Loucy (cell line): ENCODE data around the gene NUAK1.

Experiments
- H2AFZ ChIP-seq: fragments of 200-600 bp; sonication (generic); 2 replicates; pipeline ENCODE4 v1.6.0; 2016; ENCODE audit warnings: antibody characterized with exemption, mild to moderate bottlenecking, low read length, moderate library complexity
- H3F3A ChIP-seq: fragments of 200-600 bp; 2 replicates; pipeline ENCODE4 v1.6.0; 2016; ENCODE audit warnings: antibody characterized with exemption, low read depth, mild to moderate bottlenecking
- H3K27me3 ChIP-seq: fragments of 200-600 bp; sonication (generic); 2 replicates; pipeline ENCODE4 v1.6.1; 2014; ENCODE audit warnings: low read length, mild to moderate bottlenecking; ENCODE audit not compliant: insufficient read depth, poor library complexity, severe bottlenecking
- H3K36me3 ChIP-seq: fragments of 200-600 bp; sonication (generic); 2 replicates; pipeline ENCODE4 v1.6.1; 2016; ENCODE audit warnings: low read length; ENCODE audit not compliant: insufficient read depth
- H3K4me1 ChIP-seq: fragments of 200-600 bp; sonication (generic); 2 replicates; pipeline ENCODE4 v1.5.1; 2014; ENCODE audit warnings: low read length, mild to moderate bottlenecking; ENCODE audit not compliant: insufficient read depth, poor library complexity, severe bottlenecking
- H3K4me2 ChIP-seq: fragments of 200-600 bp; sonication (generic); 2 replicates; pipeline ENCODE4 v1.6.0; 2014; ENCODE audit warnings: antibody characterized with exemption, low read length, low read depth, mild to moderate bottlenecking; ENCODE audit not compliant: poor library complexity, severe bottlenecking
- H3K4me3 ChIP-seq: fragments of 200-600 bp; sonication (generic); 2 replicates; pipeline ENCODE4 v1.5.1; 2014; ENCODE audit warnings: low read length, mild to moderate bottlenecking, mixed read lengths; ENCODE audit not compliant: poor library complexity, severe bottlenecking
- H3K79me2 ChIP-seq: fragments of 200-600 bp; sonication (generic); 2 replicates; pipeline ENCODE4 v1.6.1; 2014; ENCODE audit warnings: low read length; ENCODE audit not compliant: insufficient read depth
- H3K9ac ChIP-seq: fragments of 200-600 bp; sonication (generic); 2 replicates; pipeline ENCODE4 v1.6.0; 2014; ENCODE audit warnings: mild to moderate bottlenecking, low read depth, low read length, moderate library complexity; ENCODE audit not compliant: poor library complexity, severe bottlenecking
- H3K9me2 ChIP-seq: fragments of 200-600 bp; sonication (generic); replicated peaks from 2 replicates; pipeline ENCODE4 v1.6.1; 2016; ENCODE audit warnings: low read depth, low read length, mixed read lengths
- H3K9me3 ChIP-seq: fragments of 200-600 bp; sonication (generic); 2 replicates; pipeline ENCODE4 v1.6.1; 2014; ENCODE audit warnings: mild to moderate bottlenecking, antibody characterized with exemption, low read length, low read depth; ENCODE audit not compliant: insufficient read depth
- H4K20me1 ChIP-seq: fragments of 200-600 bp; sonication (generic); 2 replicates; pipeline ENCODE4 v1.6.0; 2014; ENCODE audit warnings: antibody characterized with exemption, low read length, mild to moderate bottlenecking; ENCODE audit not compliant: insufficient read depth, poor library complexity, severe bottlenecking
- CTCF ChIP-seq: fragments of 200-600 bp; sonication (generic); conservative IDR thresholded peaks from 2 replicates; pipeline ENCODE4 v1.5.1; 2014; ENCODE audit warnings: mild to moderate bottlenecking, antibody characterized with exemption, low read length
- EZH2phosphoT487 ChIP-seq: fragments of 200-600 bp; IDR thresholded peaks from 2 replicates; pipeline ENCODE4 v1.6.1; 2018; ENCODE audit warnings: antibody characterized with exemption, mild to moderate bottlenecking, moderate library complexity, borderline replicate concordance

NUAK1 gene

GRCh38 chr12:106048676-106049075 is 90.1 kb downstream of the NUAK1 start:
- H4K20me1 ChIP-seq, result no peaks in the 10 kb centered on the region
- H3K36me3 ChIP-seq, result no peaks in the 10 kb centered on the region
- H3K79me2 ChIP-seq, result no peaks in the 10 kb centered on the region
- H3K4me1 ChIP-seq, result no peaks in the 10 kb centered on the region
- no peak overlapping the region for H3K4me3 ChIP-seq
- H3K9me3 ChIP-seq, result no peaks in the 10 kb centered on the region
- H3K9ac ChIP-seq, result no peak overlapping the region
- H3K9me2 ChIP-seq, result no peaks in the 10 kb centered on the region
- H3K27me3 ChIP-seq, result no peaks in the 10 kb centered on the region
- TF ChIP-seq EZH2phosphoT487, result no peak
- no peak for TF ChIP-seq CTCF
- no peak overlapping the region for H2AFZ ChIP-seq
- H3F3A ChIP-seq, result no peaks in the 10 kb centered on the region
- no peak overlapping the region for H3K4me2 ChIP-seq

- Histone ChIP-seq H3K9me3 (no peaks in the 10 kb centered on the region), H3K79me2 (no peaks in the 10 kb centered on the region), H3K27me3 (no peaks in the 10 kb centered on the region), H3K4me3 (no peak overlapping the region), H3K36me3 (no peaks in the 10 kb centered on the region), H3F3A (no peaks in the 10 kb centered on the region), H3K4me2 (no peak overlapping the region), H4K20me1 (no peaks in the 10 kb centered on the region), H3K9me2 (no peaks in the 10 kb centered on the region), H3K9ac (no peak overlapping the region), H3K4me1 (no peaks in the 10 kb centered on the region), H2AFZ (no peak overlapping the region)
- TF ChIP-seq CTCF, result no peak
- no peak for TF ChIP-seq EZH2phosphoT487
Observed at GRCh38 chr12:106048016-106048415, 90.7 kb downstream of the NUAK1 start.

DNA sequence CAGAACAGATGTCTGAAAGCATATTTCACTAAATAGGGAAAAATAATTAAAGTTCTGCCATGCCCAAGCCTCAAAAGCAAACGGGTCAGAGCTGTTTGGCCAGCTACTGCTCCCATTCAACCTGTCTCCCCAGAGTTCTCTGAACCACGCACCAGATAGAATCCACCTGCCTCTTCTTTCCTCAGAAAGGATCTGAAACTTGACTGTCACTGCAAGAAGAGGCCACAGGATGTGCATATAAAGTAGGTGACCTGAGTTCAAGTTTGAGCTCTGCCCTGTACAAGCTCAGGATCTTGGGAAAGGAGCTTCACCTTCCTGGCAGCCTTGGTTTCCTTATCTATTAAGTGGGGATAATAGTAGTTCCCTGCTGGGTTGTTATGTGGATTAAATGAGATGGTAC is 91.8 kb downstream of the NUAK1 start:
- TF ChIP-seq CTCF (no peak), EZH2phosphoT487 (no peak)
- Histone ChIP-seq H3K36me3 (no peaks in the 10 kb centered on the region), H3K9me3 (no peaks in the 10 kb centered on the region), H3F3A (no peaks in the 10 kb centered on the region), H3K9ac (no peak overlapping the region), H2AFZ (no peak overlapping the region), H3K79me2 (no peaks in the 10 kb centered on the region), H3K4me1 (no peaks in the 10 kb centered on the region), H3K4me3 (no peak overlapping the region), H3K27me3 (no peaks in the 10 kb centered on the region), H4K20me1 (no peaks in the 10 kb centered on the region), H3K4me2 (no peak overlapping the region), H3K9me2 (no peaks in the 10 kb centered on the region)
